GM12878 (cell line): Measurements from ENCODE around the gene CTNNBIP1. TPM values are rescaled to one million over a fixed set of nuclear protein-coding genes. Genes with fewer than 3 reads are reported as not detected.

Experiments used
- ATAC-seq: fragments of 200-7000 bp; cut with Tn5 transposase; 3 replicates; pipeline ENCODE4 v1.9.1; 2020; ENCODE audit warnings: mild to moderate bottlenecking, moderate library complexity
- BruUV-seq: library from RNA; stranded (reverse); fragments of 400-500 nt; replicated peaks from 2 replicates; lab custom pipeline; 2021; lab: Mats Ljungman, UMichigan
- CTCF ChIA-PET: fragments of 300-600 bp; sonication (Branson Sonifier 250); formaldehyde crosslinking; extraction: SDS; loops from one replicate; lab custom pipeline; 2021; ENCODE audit warnings: inconsistent platforms; lab: Yijun Ruan, JAX
- POLR2A ChIA-PET: fragments of 350-600 bp; formaldehyde crosslinking; extraction: SDS; loops from one replicate; lab custom pipeline; 2021; ENCODE audit warnings: inconsistent platforms; lab: Charles Lee
- RAD21 ChIA-PET: fragments of 300-600 bp; sonication (Branson Sonifier 250); formaldehyde crosslinking; loops from one replicate; lab custom pipeline; 2023; ENCODE audit warnings: antibody characterized with exemption; ENCODE audit not compliant: unreplicated experiment; lab: Charles Lee
- SMC1A ChIA-PET: fragments of 300-600 bp; sonication (Branson Sonifier 250); formaldehyde crosslinking; loops from one replicate; lab custom pipeline; 2023; ENCODE audit not compliant: unreplicated experiment, uncharacterized antibody; lab: Charles Lee
- DNase-seq: peaks from one replicate; pipeline ENCODE4 v3.0.0-alpha.2; 2011; ENCODE audit warnings: low read depth, low spot score
- FAIRE-seq: peaks from 3 replicates; lab custom pipeline; 2011; peaks lifted over from hg19 to GRCh38; lab: Jason Lieb, UNC
- H2AFZ ChIP-seq: 2 replicates; pipeline ENCODE4 v1.6.0; 2011; ENCODE audit warnings: low read depth, low read length, control low read depth; ENCODE audit not compliant: control insufficient read depth
- H3K27ac ChIP-seq: 2 replicates; pipeline ENCODE4 v1.5.1; 2011; ENCODE audit warnings: control low read depth; ENCODE audit not compliant: control insufficient read depth, insufficient read depth
- H3K27me3 ChIP-seq, 2 experiments: replicated peaks in 1 of 2; 2 replicates each; pipeline versions ENCODE4 v1.6.0 to v1.6.1; 2011; ENCODE audit warnings: low read length in 1 of 2; ENCODE audit not compliant: control insufficient read depth in 2 of 2, insufficient read depth in 2 of 2
- H3K36me3 ChIP-seq, 2 experiments: 2 replicates each; pipeline ENCODE4 v1.5.1; 2011; ENCODE audit warnings: low read length in 1 of 2; ENCODE audit not compliant: control insufficient read depth in 2 of 2, insufficient read depth in 2 of 2
- H3K4me1 ChIP-seq: 2 replicates; pipeline ENCODE4 v1.6.1; 2011; ENCODE audit warnings: mild to moderate bottlenecking, low read length, moderate library complexity, mixed read lengths; ENCODE audit not compliant: control insufficient read depth, insufficient read depth
- H3K4me2 ChIP-seq: 2 replicates; pipeline ENCODE4 v1.6.0; 2011; ENCODE audit warnings: control low read depth; ENCODE audit not compliant: control insufficient read depth, insufficient read depth
- H3K4me3 ChIP-seq: fragments of 200-600 bp; sonication (generic); 2 replicates; pipeline ENCODE4 v1.5.1; 2016
- H3K79me2 ChIP-seq: 2 replicates; pipeline ENCODE4 v1.6.0; 2011; ENCODE audit warnings: low read length; ENCODE audit not compliant: control insufficient read depth, insufficient read depth
- H3K9ac ChIP-seq: 2 replicates; pipeline ENCODE4 v1.8.0; 2011; ENCODE audit warnings: low read length, control low read depth, mixed read lengths; ENCODE audit not compliant: control insufficient read depth, insufficient read depth
- H3K9me3 ChIP-seq: replicated peaks from 3 replicates; pipeline ENCODE4 v1.5.1; 2011; ENCODE audit warnings: mild to moderate bottlenecking, low read length; ENCODE audit not compliant: control insufficient read depth, insufficient read depth
- H4K20me1 ChIP-seq: 2 replicates; pipeline ENCODE4 v1.6.0; 2011; ENCODE audit not compliant: control insufficient read depth, insufficient read depth
- CHD1 ChIP-seq: IDR thresholded peaks from 2 replicates; pipeline ENCODE4 v1.6.1; 2012; ENCODE audit warnings: low read depth, low read length, improper control_type of control experiment
- CREB1 ChIP-seq: IDR thresholded peaks from 2 replicates; pipeline ENCODE4 v1.6.1; 2012; ENCODE audit warnings: low read depth, mild to moderate bottlenecking, inconsistent platforms
- FOXM1 ChIP-seq: IDR thresholded peaks from 2 replicates; pipeline ENCODE4 v1.6.1; 2012; ENCODE audit warnings: low read depth, mild to moderate bottlenecking, inconsistent platforms, low read length, moderate library complexity
- IKZF1 ChIP-seq: fragments of 450-650 bp; conservative IDR thresholded peaks from 2 replicates; pipeline ENCODE4 v1.6.1; 2017; ENCODE audit warnings: antibody characterized with exemption, mild to moderate bottlenecking
- MEF2A ChIP-seq: IDR thresholded peaks from 2 replicates; pipeline ENCODE4 v1.6.1; 2011; ENCODE audit warnings: low read depth, mild to moderate bottlenecking, low read length, moderate library complexity; ENCODE audit not compliant: insufficient read depth
- MTA3 ChIP-seq: IDR thresholded peaks from 2 replicates; pipeline ENCODE4 v1.6.1; 2012; ENCODE audit warnings: low read length, inconsistent platforms, borderline replicate concordance
- MYC ChIP-seq: IDR thresholded peaks from 2 replicates; pipeline ENCODE4 v1.6.1; 2011; ENCODE audit warnings: mild to moderate bottlenecking, low read length, moderate library complexity, inconsistent platforms; ENCODE audit not compliant: insufficient read depth, insufficient replicate concordance, insufficient read length, severe bottlenecking
- NBN ChIP-seq: fragments of 450-650 bp; IDR thresholded peaks from 2 replicates; pipeline ENCODE4 v1.6.1; 2016
- NFYB ChIP-seq: IDR thresholded peaks from 2 replicates; pipeline ENCODE4 v1.6.1; 2011; ENCODE audit warnings: low read depth, mild to moderate bottlenecking, low read length, improper control_type of control experiment, moderate library complexity; ENCODE audit not compliant: insufficient read depth
- NR2C2 ChIP-seq: IDR thresholded peaks from 2 replicates; pipeline ENCODE4 v1.6.1; 2011; ENCODE audit warnings: borderline replicate concordance, low read depth; ENCODE audit not compliant: control insufficient read depth, insufficient read length
- PAX8 ChIP-seq: fragments of 450-650 bp; IDR thresholded peaks from 2 replicates; pipeline ENCODE4 v1.6.1; 2017; ENCODE audit warnings: mild to moderate bottlenecking, moderate library complexity
- POLR2A ChIP-seq: IDR thresholded peaks from 2 replicates; pipeline ENCODE4 v1.6.1; 2011; ENCODE audit warnings: low read depth, mild to moderate bottlenecking, low read length
- SMAD1 ChIP-seq: fragments of 450-650 bp; IDR thresholded peaks from 2 replicates; pipeline ENCODE4 v1.6.1; 2018; ENCODE audit warnings: mild to moderate bottlenecking, low read depth; ENCODE audit not compliant: partially characterized antibody
- TAF1 ChIP-seq: IDR thresholded peaks from 2 replicates; pipeline ENCODE4 v1.6.1; 2011; ENCODE audit warnings: mild to moderate bottlenecking, low read depth, low read length, borderline replicate concordance
- TBL1XR1 ChIP-seq: IDR thresholded peaks from 2 replicates; pipeline ENCODE4 v1.6.1; 2012; ENCODE audit warnings: low read depth, low read length, improper control_type of control experiment
- TCF12 ChIP-seq: IDR thresholded peaks from 2 replicates; pipeline ENCODE4 v1.6.1; 2011; ENCODE audit warnings: low read depth, mild to moderate bottlenecking, low read length
- ZNF217 ChIP-seq: fragments of 450-650 bp; IDR thresholded peaks from 2 replicates; pipeline ENCODE4 v1.6.1; 2017; ENCODE audit warnings: antibody characterized with exemption, mild to moderate bottlenecking
- WGBS: methylation state at CpG from one replicate; pipeline ENCODE4 v1.1.6; 2016; ENCODE audit warnings: low lambda C conversion rate; ENCODE audit not compliant: insufficient replicate concordance, insufficient coverage; ENCODE audit errors: missing lambda C conversion rate; 5-methylcytosine and 5-hydroxymethylcytosine counted together
- in situ Hi-C: fragments of 300-500 bp; cut with MboI; formaldehyde crosslinking; loops from 9 replicates; pipeline ENCODE4 v1.14.3; 2018; ENCODE audit warnings: mixed read lengths
- intact Hi-C: fragments of 100-400 bp; cut with micrococcal nuclease; formaldehyde crosslinking; loops from one replicate; pipeline ENCODE4 v1.14.2; 2022; ENCODE audit not compliant: unreplicated experiment
- polyA plus RNA-seq, 11 experiments: library from polyadenylated mRNA; depleted of rRNA in 4 of 11; unstranded in 6 of 11; stranded (reverse) in 5 of 11; fragments of >200 nt; fragmentation: Nextera tagmentation in 4 of 11; fragmentation: Illumina TruSeq in 1 of 11; extraction: Ambion mirVana in 4 of 11; extraction: Trizol in 1 of 11; gene quantifications; 1 replicate in 1 of 11; 2 replicates in 10 of 11; pipeline versions ENCODE4 v1.2.1 to v1.2.3, GENCODE V29; 2011 to 2016; ENCODE audit warnings: inconsistent platforms in 2 of 11, missing spikeins in 2 of 11, low read depth in 1 of 11
- total RNA-seq, 4 experiments: library from RNA; depleted of rRNA in 3 of 4; stranded (reverse); fragments of >200 nt in 3 of 4; fragmentation: Illumina TruSeq in 1 of 4; extraction: Trizol in 1 of 4; gene quantifications; 2 replicates each; pipeline versions ENCODE4 v1.2.1 to v1.2.3, GENCODE V29; 2013 to 2021
- TF ChIP-seq, protein P1 (sequence below): fragments of 450-650 bp; IDR thresholded peaks from 2 replicates; pipeline ENCODE4 v1.6.1; 2018; ENCODE audit warnings: borderline replicate concordance, mild to moderate bottlenecking; ENCODE audit not compliant: partially characterized antibody
- TF ChIP-seq, protein P2 (sequence below): fragments of 450-650 bp; IDR thresholded peaks from 2 replicates; pipeline ENCODE4 v1.6.1; 2017; ENCODE audit warnings: mild to moderate bottlenecking, low read depth, inconsistent platforms; ENCODE audit not compliant: poor library complexity, severe bottlenecking

The CTNNBIP1 gene
- total and polyA plus RNA-seq, 10 of the 15 experiments (the other 5 are each of a cell fraction or from before 2014, with no cell fraction given): 0.42 to 31.8 (median 10.8) TPM

DNA sequence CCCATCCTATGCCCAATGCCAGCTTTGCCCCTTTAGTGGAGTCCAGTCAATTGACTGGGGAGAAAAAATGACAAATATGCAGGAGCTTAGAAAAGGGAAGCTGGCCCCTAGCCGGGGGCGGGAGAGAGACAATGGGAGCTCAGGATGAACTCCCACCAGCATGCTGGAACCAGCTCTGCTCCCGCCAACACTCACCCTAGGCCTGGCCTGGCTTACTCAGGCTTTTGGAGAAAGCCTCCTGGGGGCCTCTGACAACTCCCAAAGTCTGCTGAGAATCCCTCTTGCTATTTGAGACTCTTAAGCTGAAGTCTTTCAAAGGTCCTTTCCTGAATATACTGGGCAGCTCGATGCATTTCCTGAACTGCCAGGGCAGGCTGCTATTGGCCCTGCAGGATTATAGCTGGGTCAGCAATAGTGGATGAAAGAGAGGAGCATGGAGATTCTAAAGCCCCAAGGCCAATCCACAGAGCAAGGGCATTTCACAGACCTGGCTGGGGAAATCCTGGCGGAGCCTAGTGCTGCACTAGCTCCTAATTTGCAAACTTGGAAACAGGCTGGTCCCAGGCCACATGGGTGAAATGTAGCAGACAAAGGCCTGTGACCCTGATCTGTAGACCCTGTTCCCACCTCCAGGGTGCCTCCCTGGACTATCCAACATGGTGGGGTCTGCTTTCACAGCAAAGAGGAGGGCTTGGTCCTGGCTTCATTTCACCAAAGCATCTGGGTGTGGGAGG, 50.6 kb downstream of the CTNNBIP1 start:
- intact Hi-C loops: loop anchor here (10.0 kb wide), 1 partner anchor 365 kb away; no protein-coding TSS in a partner anchor
- DNase-seq (no peak), FAIRE-seq (no peak), ATAC-seq (no peak)
- Histone ChIP-seq H4K20me1 (no peaks in the 10 kb centered on the region), H3K27me3 (no peaks in the 10 kb centered on the region), H2AFZ (no peak overlapping the region), H3K27ac (no peak overlapping the region), H3K4me2 (no peak overlapping the region), H3K9ac (no peak overlapping the region), H3K79me2 (no peaks in the 10 kb centered on the region), H3K36me3 (peaks cover 0 to 3% of the 10 kb centered on the region in 2 experiments; a peak in 1 of 4 replicates), H3K9me3 (no peaks in the 10 kb centered on the region), H3K4me3 (no peak overlapping the region), H3K4me1 (peaks cover 28% of the 10 kb centered on the region)
- SMC1A ChIA-PET: interaction anchor here (0.5 to 16.6 kb wide), 3 partner anchors 57 to 232 kb away, joined by 4 to 428 read pairs (median 5); no protein-coding TSS in a partner anchor
- TF ChIP-seq TCF12: no peak
- no peak for TF ChIP-seq PAX8
- TF ChIP-seq, protein P1, sequence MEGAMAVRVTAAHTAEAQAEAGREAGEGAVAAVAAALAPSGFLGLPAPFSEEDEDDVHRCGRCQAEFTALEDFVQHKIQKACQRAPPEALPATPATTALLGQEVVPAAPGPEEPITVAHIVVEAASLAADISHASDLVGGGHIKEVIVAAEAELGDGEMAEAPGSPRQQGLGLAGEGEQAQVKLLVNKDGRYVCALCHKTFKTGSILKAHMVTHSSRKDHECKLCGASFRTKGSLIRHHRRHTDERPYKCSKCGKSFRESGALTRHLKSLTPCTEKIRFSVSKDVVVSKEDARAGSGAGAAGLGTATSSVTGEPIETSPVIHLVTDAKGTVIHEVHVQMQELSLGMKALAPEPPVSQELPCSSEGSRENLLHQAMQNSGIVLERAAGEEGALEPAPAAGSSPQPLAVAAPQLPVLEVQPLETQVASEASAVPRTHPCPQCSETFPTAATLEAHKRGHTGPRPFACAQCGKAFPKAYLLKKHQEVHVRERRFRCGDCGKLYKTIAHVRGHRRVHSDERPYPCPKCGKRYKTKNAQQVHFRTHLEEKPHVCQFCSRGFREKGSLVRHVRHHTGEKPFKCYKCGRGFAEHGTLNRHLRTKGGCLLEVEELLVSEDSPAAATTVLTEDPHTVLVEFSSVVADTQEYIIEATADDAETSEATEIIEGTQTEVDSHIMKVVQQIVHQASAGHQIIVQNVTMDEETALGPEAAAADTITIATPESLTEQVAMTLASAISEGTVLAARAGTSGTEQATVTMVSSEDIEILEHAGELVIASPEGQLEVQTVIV: no peak
- no peak for TF ChIP-seq ZNF217
- TF ChIP-seq MYC: no peak
- TF ChIP-seq NFYB: no peak
- TF ChIP-seq CREB1: no peak
- no peak for TF ChIP-seq MTA3
- TF ChIP-seq TAF1: no peak
- TF ChIP-seq TBL1XR1: no peak
- no peak for TF ChIP-seq SMAD1
- TF ChIP-seq MEF2A: no peak
- no peak for TF ChIP-seq FOXM1
- no peak for TF ChIP-seq POLR2A
- no peak for TF ChIP-seq IKZF1
- TF ChIP-seq CHD1: no peak
- TF ChIP-seq, protein P2, sequence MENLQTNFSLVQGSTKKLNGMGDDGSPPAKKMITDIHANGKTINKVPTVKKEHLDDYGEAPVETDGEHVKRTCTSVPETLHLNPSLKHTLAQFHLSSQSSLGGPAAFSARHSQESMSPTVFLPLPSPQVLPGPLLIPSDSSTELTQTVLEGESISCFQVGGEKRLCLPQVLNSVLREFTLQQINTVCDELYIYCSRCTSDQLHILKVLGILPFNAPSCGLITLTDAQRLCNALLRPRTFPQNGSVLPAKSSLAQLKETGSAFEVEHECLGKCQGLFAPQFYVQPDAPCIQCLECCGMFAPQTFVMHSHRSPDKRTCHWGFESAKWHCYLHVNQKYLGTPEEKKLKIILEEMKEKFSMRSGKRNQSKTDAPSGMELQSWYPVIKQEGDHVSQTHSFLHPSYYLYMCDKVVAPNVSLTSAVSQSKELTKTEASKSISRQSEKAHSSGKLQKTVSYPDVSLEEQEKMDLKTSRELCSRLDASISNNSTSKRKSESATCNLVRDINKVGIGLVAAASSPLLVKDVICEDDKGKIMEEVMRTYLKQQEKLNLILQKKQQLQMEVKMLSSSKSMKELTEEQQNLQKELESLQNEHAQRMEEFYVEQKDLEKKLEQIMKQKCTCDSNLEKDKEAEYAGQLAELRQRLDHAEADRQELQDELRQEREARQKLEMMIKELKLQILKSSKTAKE: no peak
- TF ChIP-seq NBN: no peak
- no peak for TF ChIP-seq NR2C2
- 85% methylated on average over 5 of the region's 5 CpGs for WGBS
- RAD21 ChIA-PET: interaction anchor here (1.7 kb wide), 1 partner anchor 74 kb away, joined by 15 read pairs; no protein-coding TSS in a partner anchor
- in situ Hi-C loops: no loop called here
- POLR2A ChIA-PET: no interaction called here
- no TSS peak for BruUV-seq
- CTCF ChIA-PET: interaction anchor here (0.8 to 19.1 kb wide), 5 partner anchors 12 to 244 kb away, joined by 3 to 562 read pairs (median 4); partner anchors contain the start of genes LZIC and NMNAT1
